ENCODE data around the gene NMNAT3. TPM values are rescaled to one million over a fixed set of nuclear protein-coding genes. Genes with fewer than 3 reads are reported as not detected.

NMNAT3 gene
- total RNA-seq, 1 donor: 1.8 TPM

- TF ChIP-seq CTCF (IDR thresholded peaks at IDR 0.05; ENCODE audit: insufficient read depth, low read length): no peak
- no peak overlapping the region for H3K4me3 ChIP-seq (ENCODE audit: low read depth, low read length)
- no peak for DNase-seq (ENCODE audit: low read depth)
Measured at GRCh38 chr3:139617672-139618268, 60.0 kb downstream of the NMNAT3 start.

GRCh38 chr3:139611528-139611927, 66.2 kb downstream of the NMNAT3 start:
- TF ChIP-seq CTCF (IDR thresholded peaks at IDR 0.05; ENCODE audit: insufficient read depth, low read length): no peak
- no peak for DNase-seq (ENCODE audit: low read depth)
- H3K4me3 ChIP-seq (ENCODE audit: low read depth, low read length): no peak overlapping the region

GRCh38 chr3:139610886-139611285, 66.9 kb downstream of the NMNAT3 start:
- H3K4me3 ChIP-seq (ENCODE audit: low read depth, low read length): no peak overlapping the region
- DNase-seq (ENCODE audit: low read depth): no peak
- no peak for TF ChIP-seq CTCF (IDR thresholded peaks at IDR 0.05; ENCODE audit: insufficient read depth, low read length)

GRCh38 chr3:139608924-139609323, 68.8 kb downstream of the NMNAT3 start:
- DNase-seq (ENCODE audit: low read depth): no peak
- H3K4me3 ChIP-seq (ENCODE audit: low read depth, low read length): no peak overlapping the region
- TF ChIP-seq CTCF (IDR thresholded peaks at IDR 0.05; ENCODE audit: insufficient read depth, low read length): no peak

GRCh38 chr3:139608108-139608380, 69.7 kb downstream of the NMNAT3 start:
- no peak overlapping the region for H3K4me3 ChIP-seq (ENCODE audit: low read depth, low read length)
- no peak for TF ChIP-seq CTCF (IDR thresholded peaks at IDR 0.05; ENCODE audit: insufficient read depth, low read length)
- DNase-seq (ENCODE audit: low read depth): no peak

- TF ChIP-seq CTCF (IDR thresholded peaks at IDR 0.05; ENCODE audit: insufficient read depth, low read length): no peak
- no peak overlapping the region for H3K4me3 ChIP-seq (ENCODE audit: low read depth, low read length)
- no peak for DNase-seq (ENCODE audit: low read depth)
Measured at GRCh38 chr3:139607257-139608107, 70.3 kb downstream of the NMNAT3 start.

All from fibroblast of the aortic adventitia (primary cell).